ENCODE data around the gene PLXNA2.

The PLXNA2 gene

DNA sequence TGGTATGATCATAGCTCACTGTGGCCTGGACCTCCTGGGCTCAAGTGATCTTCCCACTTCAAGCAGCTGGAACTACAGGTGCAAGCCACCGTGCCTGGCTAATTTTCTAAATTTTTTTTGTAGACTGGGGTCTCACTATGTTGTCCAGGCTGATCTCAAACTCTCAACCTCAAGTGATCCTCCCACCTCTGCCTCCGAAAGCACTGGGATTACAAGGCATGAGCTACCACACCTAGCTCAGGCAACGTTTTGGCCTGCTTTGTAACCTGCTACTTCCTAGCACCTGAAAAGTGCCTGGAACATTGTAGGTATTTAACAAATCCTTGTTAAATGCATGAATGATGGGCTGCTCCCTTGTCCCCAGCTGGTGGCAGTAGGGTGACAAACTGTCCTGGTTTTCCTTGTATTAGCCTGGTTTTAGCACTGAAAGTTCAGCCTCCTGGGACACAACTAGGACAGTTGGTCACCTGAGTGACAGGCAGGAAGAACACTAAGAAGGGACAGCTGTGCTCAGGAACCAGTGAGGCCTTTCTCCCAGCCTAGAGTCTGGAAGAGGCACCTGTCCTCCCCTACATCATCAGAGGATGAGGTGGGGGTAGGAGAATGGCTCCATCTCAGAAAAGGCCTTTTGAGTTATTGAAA lies 244.8 kb downstream of the PLXNA2 start:
- TF ChIP-seq, protein P1, sequence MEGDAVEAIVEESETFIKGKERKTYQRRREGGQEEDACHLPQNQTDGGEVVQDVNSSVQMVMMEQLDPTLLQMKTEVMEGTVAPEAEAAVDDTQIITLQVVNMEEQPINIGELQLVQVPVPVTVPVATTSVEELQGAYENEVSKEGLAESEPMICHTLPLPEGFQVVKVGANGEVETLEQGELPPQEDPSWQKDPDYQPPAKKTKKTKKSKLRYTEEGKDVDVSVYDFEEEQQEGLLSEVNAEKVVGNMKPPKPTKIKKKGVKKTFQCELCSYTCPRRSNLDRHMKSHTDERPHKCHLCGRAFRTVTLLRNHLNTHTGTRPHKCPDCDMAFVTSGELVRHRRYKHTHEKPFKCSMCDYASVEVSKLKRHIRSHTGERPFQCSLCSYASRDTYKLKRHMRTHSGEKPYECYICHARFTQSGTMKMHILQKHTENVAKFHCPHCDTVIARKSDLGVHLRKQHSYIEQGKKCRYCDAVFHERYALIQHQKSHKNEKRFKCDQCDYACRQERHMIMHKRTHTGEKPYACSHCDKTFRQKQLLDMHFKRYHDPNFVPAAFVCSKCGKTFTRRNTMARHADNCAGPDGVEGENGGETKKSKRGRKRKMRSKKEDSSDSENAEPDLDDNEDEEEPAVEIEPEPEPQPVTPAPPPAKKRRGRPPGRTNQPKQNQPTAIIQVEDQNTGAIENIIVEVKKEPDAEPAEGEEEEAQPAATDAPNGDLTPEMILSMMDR (IDR thresholded peaks at IDR 0.05; ENCODE audit: extremely low read depth, missing control alignments), result no peak
- no peak for DNase-seq (ENCODE audit: low spot score)

GRCh38 chr1:207998691-207999090 lies 245.5 kb downstream of the PLXNA2 start:
- DNase-seq (ENCODE audit: low spot score), result no peak
- TF ChIP-seq, protein P1 (IDR thresholded peaks at IDR 0.05; ENCODE audit: extremely low read depth, missing control alignments), result no peak

- TF ChIP-seq, protein P1 (IDR thresholded peaks at IDR 0.05; ENCODE audit: extremely low read depth, missing control alignments), result peak; percentile 85
- DNase-seq (ENCODE audit: low spot score), result peak; percentile 75
Measured at GRCh38 chr1:207997486-207998268, 246.5 kb downstream of the PLXNA2 start.

DNA sequence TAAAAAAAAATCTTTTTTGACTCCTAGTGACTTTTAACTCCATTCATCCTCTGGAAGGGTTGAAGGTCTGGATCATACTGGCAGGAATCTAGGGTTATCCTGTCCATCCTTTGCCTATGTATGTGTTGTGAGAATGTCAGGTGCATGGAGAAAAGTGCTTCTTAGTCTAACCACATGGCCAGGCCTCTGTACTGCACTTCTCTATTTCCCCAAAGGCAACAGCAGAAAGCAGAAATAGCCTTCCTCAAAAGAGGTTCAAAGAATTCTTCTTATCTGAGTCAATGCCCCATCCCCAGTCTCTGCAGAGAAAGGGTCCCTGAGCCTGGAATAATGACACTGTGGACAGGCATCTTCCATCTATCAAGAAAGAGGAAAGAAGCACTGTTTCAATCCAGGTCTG lies 247.5 kb downstream of the PLXNA2 start:
- TF ChIP-seq, protein P1 (IDR thresholded peaks at IDR 0.05; ENCODE audit: extremely low read depth, missing control alignments), result no peak
- no peak for DNase-seq (ENCODE audit: low spot score)

- no peak for DNase-seq (ENCODE audit: low spot score)
- TF ChIP-seq, protein P1 (IDR thresholded peaks at IDR 0.05; ENCODE audit: extremely low read depth, missing control alignments), result no peak
Measured at GRCh38 chr1:207995576-207995975, 248.6 kb downstream of the PLXNA2 start.

DNA sequence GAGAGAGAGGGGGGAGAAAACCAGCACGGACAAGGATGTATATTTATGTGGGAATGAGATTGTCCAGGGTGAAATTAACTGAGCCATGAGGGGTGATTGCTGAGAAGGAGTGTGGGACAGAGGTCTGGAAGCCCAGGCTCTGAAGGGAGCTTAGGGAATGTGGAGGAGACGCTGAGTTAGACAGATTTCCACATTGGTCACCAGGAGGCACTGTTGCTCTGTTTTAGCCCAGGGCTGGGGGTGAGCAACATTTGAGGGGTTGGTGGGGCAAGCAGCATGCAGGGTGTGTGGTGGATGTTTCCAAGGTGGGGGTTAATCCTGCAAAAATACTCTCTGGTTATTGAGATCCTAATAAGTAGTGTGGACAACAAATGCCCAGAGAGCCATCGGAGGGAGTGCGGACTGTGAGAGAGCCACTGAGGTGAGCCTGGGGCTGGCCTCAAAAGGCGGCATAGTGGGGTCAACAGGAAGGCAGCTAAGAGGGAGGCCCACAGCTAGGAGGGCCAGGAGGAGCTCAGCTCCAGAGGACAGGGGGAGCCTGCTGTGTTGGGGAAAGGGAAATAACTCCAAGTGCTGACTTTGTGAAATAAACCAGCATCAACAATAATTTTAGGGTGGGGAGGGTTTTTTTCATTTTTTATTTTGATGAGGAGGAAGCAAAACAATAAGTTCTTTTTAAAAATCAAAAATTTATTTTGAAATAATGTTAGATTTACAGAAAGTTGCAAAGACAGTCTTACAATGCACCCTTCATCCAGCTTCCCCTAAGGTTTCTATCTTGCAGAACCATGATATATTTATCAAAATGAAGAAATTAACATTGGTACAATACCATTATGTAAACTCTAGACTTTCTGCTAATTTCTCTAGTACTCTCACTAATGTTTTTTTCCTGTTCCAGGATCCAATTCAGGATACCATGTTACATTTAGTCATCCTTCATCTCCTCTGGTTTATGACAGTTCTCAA lies 250.4 kb downstream of the PLXNA2 start:
- TF ChIP-seq, protein P1 (IDR thresholded peaks at IDR 0.05; ENCODE audit: extremely low read depth, missing control alignments), result no peak
- no peak for DNase-seq (ENCODE audit: low spot score)
